Thoracic aorta (tissue), 2 donors: ENCODE results near the gene TEX30. TPM values are rescaled to one million over a fixed set of nuclear protein-coding genes. Genes with fewer than 3 reads are reported as not detected.

Source experiments
- ATAC-seq: fragments of 150-250 bp; one replicate; pipeline ENCODE4 v1.8.0; 2017; ENCODE audit warnings: low read depth; ENCODE audit not compliant: insufficient number of reproducible peaks, low FRiP score
- DNase-seq: peaks from one replicate; pipeline ENCODE4 v3.0.0-alpha.2; 2020; ENCODE audit warnings: low spot score
- H3K27ac ChIP-seq, 2 donors: fragments of 200-600 bp; sonication (generic); 1 replicate in 1 of 2; 2 replicates in 1 of 2; pipeline ENCODE4 v1.5.1; 2016; ENCODE audit warnings: mild to moderate bottlenecking in 2 of 2, moderate library complexity in 2 of 2
- H3K27me3 ChIP-seq: fragments of 200-600 bp; sonication (generic); replicated peaks from 2 replicates; pipeline ENCODE4 v1.6.0; 2016; ENCODE audit warnings: mild to moderate bottlenecking; ENCODE audit not compliant: insufficient read depth
- H3K36me3 ChIP-seq: fragments of 200-600 bp; sonication (generic); one replicate; pipeline ENCODE4 v1.5.1; 2016
- H3K4me1 ChIP-seq, 2 donors: fragments of 200-600 bp; sonication (generic); 1 replicate in 1 of 2; 2 replicates in 1 of 2; pipeline versions ENCODE4 v1.5.1 to v1.6.0; 2016; ENCODE audit warnings: low read depth in 2 of 2, mild to moderate bottlenecking in 1 of 2; ENCODE audit not compliant: control insufficient read depth in 1 of 2
- H3K4me3 ChIP-seq: fragments of 200-600 bp; sonication (generic); 2 replicates; pipeline ENCODE4 v1.5.1; 2016; ENCODE audit warnings: mild to moderate bottlenecking
- H3K9me3 ChIP-seq: fragments of 200-600 bp; sonication (generic); 2 replicates; pipeline ENCODE4 v1.5.1; 2016
- CTCF ChIP-seq: fragments of 200-600 bp; sonication (generic); IDR thresholded peaks from one replicate; pipeline ENCODE4 v1.5.1; 2019; ENCODE audit warnings: antibody characterized with exemption
- total RNA-seq, 2 donors: library from RNA; depleted of rRNA; stranded (reverse); fragments of >200 nt; gene quantifications; one replicate each; pipeline versions ENCODE4 v1.1.0 to v1.2.3, GENCODE V29; 2016

TEX30 gene
- total RNA-seq, 2 donors from 2014 or later, result 2.8 to 8.0 TPM

- peaks cover 5% of the 10 kb centered on the region for H3K27me3 ChIP-seq
- no peak for TF ChIP-seq CTCF
- no peaks in the 10 kb centered on the region for H3K4me1 ChIP-seq
- DNase-seq (no peak), ATAC-seq (no peak)
- H3K36me3 ChIP-seq, result no peaks in the 10 kb centered on the region
- H3K4me3 ChIP-seq, result no peak overlapping the region
- no peaks in the 10 kb centered on the region for H3K9me3 ChIP-seq
- H3K27ac ChIP-seq, result no peak overlapping the region
Measured at GRCh38 chr13:102718746-102719145, 54.8 kb downstream of the TEX30 start.

Other genes with a start within 250 kb of the TEX30 start
- gene TPP2, start 176.8 kb downstream of the TEX30 start, total RNA-seq, result 10 to 100 TPM; 41.7 to 49.9 TPM
- not detected for gene METTL21C, start 78.7 kb downstream of the TEX30 start, total RNA-seq
- 10 to 100 TPM in 1 of 2 donors, 1 to 10 TPM in 1; 7.3 to 11.9 TPM for gene POGLUT2, start 25.2 kb upstream of the TEX30 start, total RNA-seq
- 10 to 100 TPM; 26.8 to 33.2 TPM for gene BIVM, start 25.3 kb upstream of the TEX30 start, total RNA-seq
- gene ERCC5, start 72.2 kb upstream of the TEX30 start, total RNA-seq, result 10 to 100 TPM; 59.4 to 80.8 TPM